Endothelial cell of umbilical vein (primary cell): ENCODE results near the gene ZIM2.

ENCODE experiments used
- EZH2 ChIP-seq: IDR thresholded peaks from 2 replicates; pipeline ENCODE4 v1.6.1; 2012; ENCODE audit warnings: borderline replicate concordance, low read depth, mild to moderate bottlenecking, moderate library complexity, low read length, inconsistent platforms; ENCODE audit not compliant: severe bottlenecking
- JUN ChIP-seq: IDR thresholded peaks from 2 replicates; pipeline ENCODE4 v1.6.1; 2011; ENCODE audit warnings: borderline replicate concordance, low read depth; ENCODE audit not compliant: insufficient read length, insufficient read depth
- POLR2A ChIP-seq: IDR thresholded peaks from 2 replicates; pipeline ENCODE4 v1.6.1; 2012; ENCODE audit warnings: low read depth, mild to moderate bottlenecking, control low read depth, low read length
- POLR2AphosphoS5 ChIP-seq: IDR thresholded peaks from 2 replicates; pipeline ENCODE4 v1.6.1; 2012; ENCODE audit warnings: low read depth, mild to moderate bottlenecking, control low read depth, low read length, moderate library complexity; ENCODE audit not compliant: insufficient read depth
- TF ChIP-seq, protein P1 (sequence below), 2 donors: IDR thresholded peaks; 1 replicate in 1 of 2; 2 replicates in 1 of 2; pipeline ENCODE4 v1.5.1; 2011; ENCODE audit warnings: low read length in 2 of 2, mild to moderate bottlenecking in 2 of 2, moderate library complexity in 2 of 2, control low read depth in 1 of 2, inconsistent platforms in 1 of 2, low read depth in 1 of 2; ENCODE audit not compliant: insufficient read depth in 1 of 2; ENCODE audit errors: extremely low read depth in 1 of 2
- TF ChIP-seq, protein P2 (sequence below): IDR thresholded peaks from 2 replicates; pipeline ENCODE4 v1.6.1; 2011; ENCODE audit not compliant: insufficient read depth, insufficient read length

GRCh38 chr19:56810260-56810659 is 30.3 kb downstream of the ZIM2 start:
- TF ChIP-seq, protein P1, sequence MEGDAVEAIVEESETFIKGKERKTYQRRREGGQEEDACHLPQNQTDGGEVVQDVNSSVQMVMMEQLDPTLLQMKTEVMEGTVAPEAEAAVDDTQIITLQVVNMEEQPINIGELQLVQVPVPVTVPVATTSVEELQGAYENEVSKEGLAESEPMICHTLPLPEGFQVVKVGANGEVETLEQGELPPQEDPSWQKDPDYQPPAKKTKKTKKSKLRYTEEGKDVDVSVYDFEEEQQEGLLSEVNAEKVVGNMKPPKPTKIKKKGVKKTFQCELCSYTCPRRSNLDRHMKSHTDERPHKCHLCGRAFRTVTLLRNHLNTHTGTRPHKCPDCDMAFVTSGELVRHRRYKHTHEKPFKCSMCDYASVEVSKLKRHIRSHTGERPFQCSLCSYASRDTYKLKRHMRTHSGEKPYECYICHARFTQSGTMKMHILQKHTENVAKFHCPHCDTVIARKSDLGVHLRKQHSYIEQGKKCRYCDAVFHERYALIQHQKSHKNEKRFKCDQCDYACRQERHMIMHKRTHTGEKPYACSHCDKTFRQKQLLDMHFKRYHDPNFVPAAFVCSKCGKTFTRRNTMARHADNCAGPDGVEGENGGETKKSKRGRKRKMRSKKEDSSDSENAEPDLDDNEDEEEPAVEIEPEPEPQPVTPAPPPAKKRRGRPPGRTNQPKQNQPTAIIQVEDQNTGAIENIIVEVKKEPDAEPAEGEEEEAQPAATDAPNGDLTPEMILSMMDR (IDR thresholded peaks at IDR 0.05; ENCODE audit: extremely low read depth in 1 of 2, insufficient read depth in 1 of 2, low read depth in 1 of 2, low read length in 2 of 2), result no peak
- no peak for TF ChIP-seq EZH2
- TF ChIP-seq POLR2A, result no peak
- no peak for TF ChIP-seq JUN
- TF ChIP-seq POLR2AphosphoS5, result no peak
- TF ChIP-seq, protein P2, sequence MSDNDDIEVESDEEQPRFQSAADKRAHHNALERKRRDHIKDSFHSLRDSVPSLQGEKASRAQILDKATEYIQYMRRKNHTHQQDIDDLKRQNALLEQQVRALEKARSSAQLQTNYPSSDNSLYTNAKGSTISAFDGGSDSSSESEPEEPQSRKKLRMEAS, result no peak
